Vagina (tissue), 2 donors: ENCODE data around the gene PAFAH1B1. TPM values are rescaled to one million over a fixed set of nuclear protein-coding genes. Genes with fewer than 3 reads are reported as not detected.

Experiments used
- DNase-seq, 2 donors: peaks; one replicate each; pipeline ENCODE4 v3.0.0-alpha.2; 2017; ENCODE audit errors: extremely low spot score in 2 of 2
- H3K27ac ChIP-seq: fragments of 200-600 bp; sonication (generic); one replicate; pipeline ENCODE4 v1.5.1; 2019
- H3K27me3 ChIP-seq: fragments of 200-600 bp; sonication (generic); one replicate; pipeline ENCODE4 v1.5.1; 2019
- H3K36me3 ChIP-seq, 2 donors: fragments of 200-600 bp; sonication (generic); one replicate each; pipeline ENCODE4 v1.5.1; 2017 to 2019
- H3K4me1 ChIP-seq: fragments of 200-600 bp; sonication (generic); one replicate; pipeline ENCODE4 v1.5.1; 2019
- H3K4me3 ChIP-seq, 2 donors: fragments of 200-600 bp; sonication (generic); 1 replicate in 1 of 2; 2 replicates in 1 of 2; pipeline ENCODE4 v1.5.1; 2016 to 2019
- H3K9me3 ChIP-seq: fragments of 200-600 bp; sonication (generic); one replicate; pipeline ENCODE4 v1.5.1; 2019
- CTCF ChIP-seq, 3 experiments: fragments of 450-650 bp in 2 of 3; fragments of 200-600 bp in 1 of 3; sonication (generic) in 1 of 3; IDR thresholded peaks; one replicate each; pipeline ENCODE4 v1.5.1; 2017 to 2019; ENCODE audit warnings: antibody characterized with exemption in 3 of 3, mild to moderate bottlenecking in 2 of 3, moderate library complexity in 2 of 3
- POLR2A ChIP-seq, 2 donors: fragments of 450-650 bp; IDR thresholded peaks; one replicate each; pipeline ENCODE4 v1.6.1; 2017; ENCODE audit warnings: antibody characterized with exemption in 2 of 2, mild to moderate bottlenecking in 2 of 2, moderate library complexity in 2 of 2
- POLR2AphosphoS5 ChIP-seq, 2 donors: sonication (generic); formaldehyde crosslinking; IDR thresholded peaks; one replicate each; pipeline ENCODE4 v1.9.0; 2017; ENCODE audit warnings: antibody characterized with exemption in 2 of 2, mild to moderate bottlenecking in 2 of 2, low read depth in 1 of 2; ENCODE audit not compliant: insufficient read depth in 1 of 2
- intact Hi-C: fragments of 100-400 bp; cut with DNase I; formaldehyde crosslinking; loops from one replicate; pipeline ENCODE4 v1.15.1; 2023
- total RNA-seq: library from RNA; depleted of rRNA; stranded (reverse); fragments of >200 nt; gene quantifications from one replicate; pipeline ENCODE4 v1.2.3, GENCODE V29; 2016

The PAFAH1B1 gene
- total RNA-seq, 1 donor from 2014 or later = 102 TPM

GRCh38 chr17:2609091-2609490 is 15.6 kb downstream of the PAFAH1B1 start:
- no peak for TF ChIP-seq POLR2A (IDR thresholded peaks at IDR 0.05)
- no peak for TF ChIP-seq POLR2AphosphoS5 (IDR thresholded peaks at IDR 0.05; ENCODE audit: insufficient read depth in 1 of 2, low read depth in 1 of 2)
- no peak for TF ChIP-seq CTCF (IDR thresholded peaks at IDR 0.05)
- intact Hi-C loops = no loop called here
- Histone ChIP-seq H3K36me3 (no peaks in the 10 kb centered on the region), H3K27me3 (no peaks in the 10 kb centered on the region), H3K4me1 (peaks cover 63% of the 10 kb centered on the region), H3K27ac (no peak overlapping the region), H3K9me3 (no peaks in the 10 kb centered on the region), H3K4me3 (no peak overlapping the region)
- DNase-seq = no peak

GRCh38 chr17:2610195-2611175 is 17.0 kb downstream of the PAFAH1B1 start:
- no peaks in the 10 kb centered on the region for H3K27me3 ChIP-seq
- H3K36me3 ChIP-seq = no peaks in the 10 kb centered on the region
- peaks cover 53% of the 10 kb centered on the region for H3K4me1 ChIP-seq
- DNase-seq = no peak
- no peak overlapping the region for H3K4me3 ChIP-seq
- no peak overlapping the region for H3K27ac ChIP-seq
- H3K9me3 ChIP-seq = no peaks in the 10 kb centered on the region
- TF ChIP-seq CTCF (IDR thresholded peaks at IDR 0.05) = no peak
- TF ChIP-seq POLR2A (IDR thresholded peaks at IDR 0.05) = no peak
- TF ChIP-seq POLR2AphosphoS5 (IDR thresholded peaks at IDR 0.05; ENCODE audit: insufficient read depth in 1 of 2, low read depth in 1 of 2) = no peak
- intact Hi-C loops = no loop called here

- H3K27me3 ChIP-seq = no peaks in the 10 kb centered on the region
- H3K4me3 ChIP-seq = no peak overlapping the region
- H3K36me3 ChIP-seq = no peaks in the 10 kb centered on the region
- intact Hi-C loops = no loop called here
- H3K9me3 ChIP-seq = no peaks in the 10 kb centered on the region
- no peak for TF ChIP-seq CTCF (IDR thresholded peaks at IDR 0.05)
- peaks cover 53% of the 10 kb centered on the region for H3K4me1 ChIP-seq
- H3K27ac ChIP-seq = no peak overlapping the region
- no peak for DNase-seq
Observed at GRCh38 chr17:2611627-2612026, 18.2 kb downstream of the PAFAH1B1 start.

- DNase-seq = no peak
- Histone ChIP-seq H3K4me1 (peaks cover 50% of the 10 kb centered on the region), H3K27me3 (no peaks in the 10 kb centered on the region), H3K27ac (no peak overlapping the region), H3K4me3 (no peak overlapping the region), H3K36me3 (no peaks in the 10 kb centered on the region), H3K9me3 (no peaks in the 10 kb centered on the region)
- TF ChIP-seq POLR2A (IDR thresholded peaks at IDR 0.05) (no peak), CTCF (IDR thresholded peaks at IDR 0.05) (no peak), POLR2AphosphoS5 (IDR thresholded peaks at IDR 0.05; ENCODE audit: insufficient read depth in 1 of 2, low read depth in 1 of 2) (no peak)
- intact Hi-C loops = no loop called here
Observed at GRCh38 chr17:2612630-2613029, 19.2 kb downstream of the PAFAH1B1 start.
